ENCODE results near the gene DCP1A.

The DCP1A gene

GRCh38 chr3:53252096-53252946 is 95.0 kb downstream of the DCP1A start:
- peak overlapping the region; percentile 17; the same call in 1 of the 2 replicates for H3K4me3 ChIP-seq
- 0 out of 2 replicates have a peak, but pooled peaks cover 8% of the 10 kb centered on the region for H3K36me3 ChIP-seq
- H3K4me1 ChIP-seq: peaks cover 83% of the 10 kb centered on the region
- TF ChIP-seq Cebpa-rat (IDR thresholded peaks at IDR 0.05): no peak
- peak overlapping the region; percentile 93 for H3K27ac ChIP-seq
- H4K20me1 ChIP-seq: peaks cover 84% of the 10 kb centered on the region
- H3K27me3 ChIP-seq: no peaks in the 10 kb centered on the region
- no peaks in the 10 kb centered on the region for H3K9me3 ChIP-seq
- peak overlapping the region; percentile 15; the same call in 1 of the 2 replicates for H3K9ac ChIP-seq
- peak overlapping the region; percentile 98 for H3K4me2 ChIP-seq

GRCh38 chr3:53250881-53251605 is 96.3 kb downstream of the DCP1A start:
- H3K4me1 ChIP-seq: peaks cover 74% of the 10 kb centered on the region
- no peak overlapping the region for H3K4me3 ChIP-seq
- no peaks in the 10 kb centered on the region for H3K27me3 ChIP-seq
- H4K20me1 ChIP-seq: peaks cover 97% of the 10 kb centered on the region
- peaks cover 21% of the 10 kb centered on the region for H3K36me3 ChIP-seq
- peak overlapping the region; percentile 82 for H3K27ac ChIP-seq
- peak overlapping the region; percentile 8; the same call in 1 of the 2 replicates for H3K9ac ChIP-seq
- peak overlapping the region; percentile 98 for H3K4me2 ChIP-seq
- no peak for TF ChIP-seq Cebpa-rat (IDR thresholded peaks at IDR 0.05)
- peaks cover 8% of the 10 kb centered on the region for H3K9me3 ChIP-seq

GRCh38 chr3:53250453-53250852 is 96.9 kb downstream of the DCP1A start:
- Histone ChIP-seq H3K27ac (peak overlapping the region; percentile 82), H4K20me1 (peaks cover 100% of the 10 kb centered on the region), H3K9ac (peak overlapping the region; percentile 62; the same call in 1 of the 2 replicates), H3K36me3 (peaks cover 27% of the 10 kb centered on the region), H3K4me1 (peaks cover 73% of the 10 kb centered on the region), H3K4me2 (peak overlapping the region; percentile 98), H3K4me3 (no peak overlapping the region), H3K9me3 (peaks cover 14% of the 10 kb centered on the region), H3K27me3 (no peaks in the 10 kb centered on the region)
- no peak for TF ChIP-seq Cebpa-rat (IDR thresholded peaks at IDR 0.05)

- Histone ChIP-seq H3K27ac (no peak overlapping the region), H3K4me2 (peak overlapping the region; percentile 98), H4K20me1 (peaks cover 100% of the 10 kb centered on the region), H3K4me1 (peaks cover 73% of the 10 kb centered on the region), H3K27me3 (no peaks in the 10 kb centered on the region), H3K36me3 (peaks cover 49% of the 10 kb centered on the region), H3K9me3 (peaks cover 14% of the 10 kb centered on the region), H3K4me3 (no peak overlapping the region), H3K9ac (no peak overlapping the region)
- TF ChIP-seq Cebpa-rat (IDR thresholded peaks at IDR 0.05): no peak
These were observed 99.2 kb downstream of the DCP1A start for GRCh38 chr3:53248161-53248560.

- H3K4me2 ChIP-seq: no peak overlapping the region
- H4K20me1 ChIP-seq: peaks cover 100% of the 10 kb centered on the region
- H3K27ac ChIP-seq: no peak overlapping the region
- peaks cover 54% of the 10 kb centered on the region for H3K36me3 ChIP-seq
- H3K9ac ChIP-seq: no peak overlapping the region
- H3K27me3 ChIP-seq: no peaks in the 10 kb centered on the region
- no peak for TF ChIP-seq Cebpa-rat (IDR thresholded peaks at IDR 0.05)
- peaks cover 14% of the 10 kb centered on the region for H3K9me3 ChIP-seq
- no peak overlapping the region for H3K4me3 ChIP-seq
- peaks cover 71% of the 10 kb centered on the region for H3K4me1 ChIP-seq
These were observed 99.7 kb downstream of the DCP1A start for GRCh38 chr3:53247619-53248018.

GRCh38 chr3:53244271-53244670 is 103.1 kb downstream of the DCP1A start:
- Histone ChIP-seq H3K4me1 (peaks cover 37% of the 10 kb centered on the region), H3K27ac (0 out of 2 replicates have a peak overlapping the region, but pooled peaks have one; percentile 44), H3K4me2 (0 out of 2 replicates have a peak overlapping the region, but pooled peaks have one; percentile 9), H3K9me3 (peaks cover 14% of the 10 kb centered on the region), H3K9ac (no peak overlapping the region), H3K27me3 (no peaks in the 10 kb centered on the region), H4K20me1 (peaks cover 100% of the 10 kb centered on the region), H3K4me3 (no peak overlapping the region), H3K36me3 (peaks cover 88% of the 10 kb centered on the region)
- no peak for TF ChIP-seq Cebpa-rat (IDR thresholded peaks at IDR 0.05)

- Histone ChIP-seq H3K4me3 (no peak overlapping the region), H3K9ac (0 out of 2 replicates have a peak overlapping the region, but pooled peaks have one; percentile 6), H3K9me3 (peaks cover 14% of the 10 kb centered on the region), H3K4me2 (peak overlapping the region; percentile 9; the same call in 1 of the 2 replicates), H3K27ac (peak overlapping the region; percentile 44; the same call in 1 of the 2 replicates), H3K4me1 (peaks cover 32% of the 10 kb centered on the region), H3K27me3 (no peaks in the 10 kb centered on the region), H3K36me3 (peaks cover 93% of the 10 kb centered on the region), H4K20me1 (peaks cover 100% of the 10 kb centered on the region)
- no peak for TF ChIP-seq Cebpa-rat (IDR thresholded peaks at IDR 0.05)
These were observed 103.6 kb downstream of the DCP1A start for GRCh38 chr3:53243785-53244184.

GRCh38 chr3:53243165-53243564 is 104.2 kb downstream of the DCP1A start:
- H3K27me3 ChIP-seq: no peaks in the 10 kb centered on the region
- H3K4me1 ChIP-seq: peaks cover 26% of the 10 kb centered on the region
- peak overlapping the region; percentile 41 for H3K27ac ChIP-seq
- H3K4me3 ChIP-seq: no peak overlapping the region
- H3K9ac ChIP-seq: 0 out of 2 replicates have a peak overlapping the region, but pooled peaks have one; percentile 6
- TF ChIP-seq Cebpa-rat (IDR thresholded peaks at IDR 0.05): no peak
- H3K4me2 ChIP-seq: no peak overlapping the region; the same call in 1 of the 2 replicates
- H3K36me3 ChIP-seq: peaks cover 99% of the 10 kb centered on the region
- peaks cover 100% of the 10 kb centered on the region for H4K20me1 ChIP-seq
- peaks cover 14% of the 10 kb centered on the region for H3K9me3 ChIP-seq

GRCh38 chr3:53242642-53243041 is 104.7 kb downstream of the DCP1A start:
- no peak overlapping the region for H3K4me3 ChIP-seq
- 0 out of 2 replicates have a peak overlapping the region, but pooled peaks have one; percentile 1 for H3K9ac ChIP-seq
- H3K36me3 ChIP-seq: peaks cover 99% of the 10 kb centered on the region
- peaks cover 100% of the 10 kb centered on the region for H4K20me1 ChIP-seq
- TF ChIP-seq Cebpa-rat (IDR thresholded peaks at IDR 0.05): no peak
- H3K27me3 ChIP-seq: no peaks in the 10 kb centered on the region
- peak overlapping the region; percentile 41; the same call in 1 of the 2 replicates for H3K27ac ChIP-seq
- H3K4me1 ChIP-seq: peaks cover 21% of the 10 kb centered on the region
- H3K9me3 ChIP-seq: peaks cover 14% of the 10 kb centered on the region
- H3K4me2 ChIP-seq: no peak overlapping the region
